Measurements from ENCODE around the gene ZNF784. TPM values are rescaled to one million over a fixed set of nuclear protein-coding genes. Genes with fewer than 3 reads are reported as not detected.
A peak's percentile ranks its signal among the peaks of the same experiment; 100 is the strongest.

The ZNF784 gene
- total RNA-seq, 1 donor, result 4.8 TPM

- no peak for DNase-seq (ENCODE audit: low read depth)
- no peak for TF ChIP-seq CTCF (IDR thresholded peaks at IDR 0.05; ENCODE audit: insufficient read depth, low read length)
- H3K4me3 ChIP-seq (ENCODE audit: low read depth, low read length), result peak overlapping the region; percentile 92
Observed at GRCh38 chr19:55656988-55657747, 32.8 kb upstream of the ZNF784 start.

- no peak for DNase-seq (ENCODE audit: low read depth)
- no peak for TF ChIP-seq CTCF (IDR thresholded peaks at IDR 0.05; ENCODE audit: insufficient read depth, low read length)
- peak overlapping the region; percentile 92 for H3K4me3 ChIP-seq (ENCODE audit: low read depth, low read length)
Observed at GRCh38 chr19:55656552-55656951, 32.2 kb upstream of the ZNF784 start.

GRCh38 chr19:55655648-55656040, 31.3 kb upstream of the ZNF784 start:
- H3K4me3 ChIP-seq (ENCODE audit: low read depth, low read length), result peak overlapping the region; percentile 92
- TF ChIP-seq CTCF (IDR thresholded peaks at IDR 0.05; ENCODE audit: insufficient read depth, low read length), result no peak
- no peak for DNase-seq (ENCODE audit: low read depth)

- peak; percentile 61 for DNase-seq (ENCODE audit: low read depth)
- no peak for TF ChIP-seq CTCF (IDR thresholded peaks at IDR 0.05; ENCODE audit: insufficient read depth, low read length)
- peak within 1 kb of the TSS; percentile 92 for H3K4me3 ChIP-seq (ENCODE audit: low read depth, low read length)
Observed at GRCh38 chr19:55654868-55655647, 30.7 kb upstream of the ZNF784 start, which contains the start of gene U2AF2. Gene U2AF2 (plus strand): TSS chr19:55655035. CDS start chr19:55655105, 70 bp downstream.

- H3K4me3 ChIP-seq (ENCODE audit: low read depth, low read length), result peak overlapping the region; percentile 92
- peak; percentile 100 for DNase-seq (ENCODE audit: low read depth)
- no peak for TF ChIP-seq CTCF (IDR thresholded peaks at IDR 0.05; ENCODE audit: insufficient read depth, low read length)
Observed at GRCh38 chr19:55654323-55654867, 30.0 kb upstream of the ZNF784 start.

GRCh38 chr19:55653651-55654322, 29.4 kb upstream of the ZNF784 start:
- TF ChIP-seq CTCF (IDR thresholded peaks at IDR 0.05; ENCODE audit: insufficient read depth, low read length), result peak; percentile 100
- DNase-seq (ENCODE audit: low read depth), result peak; percentile 99
- peak overlapping the region; percentile 92 for H3K4me3 ChIP-seq (ENCODE audit: low read depth, low read length)
